HUDEP-2 (cell line): ENCODE results near the gene IMMP2L.
"Not testable (repeated sequence)": the region's sequence is repeated elsewhere in the genome, so short reads cannot be mapped to it uniquely, and the experiment has no call there.

ENCODE experiments used
- DNase-seq, 76 experiments: peaks; one replicate each; lab custom pipeline; 2025; ENCODE audit not compliant: unreplicated experiment in 76 of 76; lab: John Stamatoyannopoulos, UW

The IMMP2L gene

DNA sequence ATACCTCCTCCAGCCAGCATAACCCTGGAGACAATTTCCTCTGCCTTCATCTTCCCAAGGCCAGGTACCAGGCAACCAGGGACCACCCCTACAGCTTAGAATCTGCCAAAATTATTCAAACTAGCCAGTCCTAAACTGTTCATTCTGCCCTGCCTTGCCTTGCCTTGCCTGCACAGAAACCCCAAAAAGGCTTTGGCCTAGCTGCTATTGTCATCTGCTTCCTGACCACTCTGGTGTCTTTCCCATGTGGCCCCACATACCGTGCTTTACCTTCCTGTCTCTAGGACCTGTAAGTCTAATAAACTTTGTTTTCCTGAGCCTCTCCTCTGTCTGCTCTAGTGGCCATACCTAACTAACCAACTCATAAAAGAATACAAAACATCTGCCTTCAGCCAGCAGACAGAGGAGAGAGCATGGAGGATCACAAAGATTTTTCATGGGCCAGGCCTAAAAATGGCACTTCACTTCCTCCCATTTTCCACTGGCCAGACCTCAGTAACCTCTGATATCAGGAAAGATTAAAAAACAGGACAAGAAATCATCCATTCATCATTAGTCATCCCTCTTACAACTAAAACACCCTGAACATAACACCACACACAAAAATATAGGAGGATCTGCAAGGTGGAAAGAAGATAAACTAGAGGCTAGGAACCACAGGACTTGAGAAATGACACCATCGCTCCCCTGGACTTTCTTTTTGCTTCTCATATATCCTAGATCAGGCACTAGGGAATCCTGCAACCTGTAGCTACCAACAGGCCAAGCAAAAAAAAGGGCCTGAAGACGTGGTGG, 51.5 kb downstream of the IMMP2L start:
- no peak for DNase-seq

GRCh38 chr7:111510062-111510461, 52.2 kb downstream of the IMMP2L start:
- no peak for DNase-seq

- DNase-seq, result no peak
Measured at GRCh38 chr7:111509288-111509687, 53.0 kb downstream of the IMMP2L start.

- no peak for DNase-seq
Measured at GRCh38 chr7:111508387-111508786, 53.9 kb downstream of the IMMP2L start.

DNA sequence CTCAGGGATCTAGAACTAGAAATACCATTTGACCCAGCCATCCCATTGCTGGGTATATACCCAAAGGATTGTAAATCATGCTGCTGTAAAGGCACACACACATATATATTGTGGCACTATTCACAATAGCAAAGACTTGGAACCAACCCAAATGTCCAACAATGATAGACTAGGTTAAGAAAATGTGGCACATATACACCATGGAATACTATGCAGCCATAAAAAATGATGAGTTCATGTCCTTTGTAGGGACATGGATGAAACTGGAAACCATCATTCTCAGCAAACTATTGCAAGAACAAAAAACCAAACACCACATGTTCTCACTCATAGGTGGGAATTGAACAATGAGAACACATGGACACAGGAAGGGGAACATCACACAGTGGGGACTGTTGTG, 56.9 kb downstream of the IMMP2L start:
- not testable (repeated sequence) for DNase-seq

DNA sequence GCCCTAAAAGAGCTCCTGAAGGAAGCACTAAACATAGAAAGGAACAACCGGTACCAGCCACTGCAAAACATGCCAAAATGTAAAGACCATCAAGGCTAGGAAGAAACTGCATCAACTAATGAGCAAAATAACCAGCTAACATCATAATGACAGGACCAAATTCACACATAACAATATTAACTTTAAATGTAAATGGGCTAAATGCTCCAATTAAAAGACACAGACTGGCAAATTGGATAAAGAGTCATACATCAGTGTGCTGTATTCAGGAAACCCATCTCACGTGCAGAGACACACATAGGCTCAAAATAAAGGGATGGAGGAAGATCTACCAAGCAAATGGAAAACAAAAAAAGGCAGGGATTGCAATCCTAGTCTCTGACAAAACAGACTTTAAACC, 60.5 kb downstream of the IMMP2L start:
- DNase-seq, result not testable (repeated sequence)

- no peak for DNase-seq
Measured at GRCh38 chr7:111499027-111499426, 63.3 kb downstream of the IMMP2L start.

- DNase-seq, result no peak
Measured at GRCh38 chr7:111498391-111499007, 63.8 kb downstream of the IMMP2L start.

GRCh38 chr7:111495173-111495810, 67.0 kb downstream of the IMMP2L start:
- DNase-seq, result no peak

DNA sequence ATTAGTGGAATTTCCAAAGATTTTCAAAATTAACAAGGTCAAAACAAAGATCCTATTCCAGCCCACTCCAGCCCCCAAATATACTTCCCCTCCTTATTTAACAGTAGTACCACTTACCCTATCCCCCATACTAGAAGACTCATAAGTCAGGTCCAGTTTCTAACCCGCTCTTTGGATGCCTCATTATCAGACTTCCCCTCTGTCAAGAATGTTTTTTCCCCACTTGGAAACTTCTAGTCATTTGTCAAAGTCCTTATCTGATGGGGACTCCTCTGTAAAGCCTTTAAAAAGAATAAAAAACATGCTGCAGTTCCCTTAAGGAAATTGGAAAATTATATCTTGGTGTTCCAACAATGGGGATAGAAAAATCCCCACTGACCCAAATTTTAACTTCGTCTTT, 70.1 kb downstream of the IMMP2L start:
- DNase-seq, result peak in 1 of 76 experiments; percentile 5

- peak in 25 of 76 experiments; percentile 3 to 52 (median 22) for DNase-seq
Measured at GRCh38 chr7:111486472-111487142, 75.7 kb downstream of the IMMP2L start.

DNA sequence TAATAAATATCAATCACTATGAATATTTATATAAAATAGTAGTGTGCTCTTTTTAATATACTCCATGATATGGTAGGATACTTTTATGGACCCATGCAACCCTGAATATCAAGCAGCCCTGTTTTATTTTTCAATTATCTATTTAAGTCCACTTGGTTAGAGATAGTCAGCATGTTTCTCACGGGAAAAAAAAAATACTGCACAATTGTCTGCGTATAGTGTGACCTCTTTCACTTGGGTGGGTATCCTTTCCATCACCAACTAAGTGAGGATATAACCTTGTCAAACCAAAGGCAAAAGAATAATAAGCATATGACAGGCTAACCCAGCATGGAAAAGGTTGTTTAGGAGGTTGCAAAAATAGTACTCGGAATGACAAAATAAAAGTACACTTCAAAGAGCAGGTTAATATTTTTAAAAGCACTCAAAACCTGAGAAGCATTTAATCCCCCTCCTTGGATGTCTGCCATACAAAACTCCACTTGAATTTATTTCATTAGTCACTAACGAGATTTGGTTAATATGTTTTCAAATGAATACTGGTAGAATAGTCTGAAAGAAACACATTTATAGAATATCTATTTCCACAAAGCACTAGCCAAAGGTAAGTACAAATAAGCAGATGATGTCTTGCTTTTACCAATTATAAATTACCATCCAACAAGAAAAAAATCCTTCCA, 76.5 kb downstream of the IMMP2L start:
- DNase-seq, result no peak

GRCh38 chr7:111483078-111483477, 79.2 kb downstream of the IMMP2L start:
- DNase-seq, result no peak

DNA sequence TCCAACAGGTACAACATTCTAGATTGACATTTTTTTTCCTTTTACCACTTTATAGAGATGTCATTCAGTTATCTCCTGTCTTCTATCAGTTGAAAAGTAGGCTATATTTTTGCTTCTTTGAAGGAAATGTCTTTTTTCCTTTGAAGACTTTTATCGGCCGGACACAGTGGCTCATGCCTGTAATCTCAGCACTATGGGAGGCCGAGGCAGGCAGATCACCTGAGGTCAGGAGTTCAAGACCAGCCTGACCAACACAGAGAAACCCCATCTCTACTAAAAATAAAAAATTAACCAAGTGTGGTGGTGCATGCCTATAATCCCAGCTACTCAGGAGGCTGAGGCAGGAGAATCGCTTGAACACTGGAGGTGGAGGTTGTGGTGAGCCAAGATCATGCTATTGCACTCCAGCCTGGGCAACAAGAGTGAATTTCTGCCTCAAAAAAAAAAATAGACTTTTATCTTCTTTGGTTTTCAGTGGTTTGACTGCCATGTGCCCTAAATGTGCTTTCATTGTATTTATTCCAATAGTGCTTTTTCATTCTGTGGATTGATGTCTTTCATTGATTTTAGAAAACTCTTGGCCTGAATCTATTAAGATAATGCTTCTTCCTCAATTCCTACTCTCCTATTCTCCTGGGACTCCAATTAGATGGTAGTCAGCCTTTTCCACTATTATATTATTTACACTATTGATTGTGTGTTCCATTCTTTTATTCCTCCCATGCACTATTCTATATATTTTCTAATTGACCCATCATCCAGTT, 84.6 kb downstream of the IMMP2L start:
- DNase-seq, result no peak

GRCh38 chr7:111476586-111477293, 85.6 kb downstream of the IMMP2L start:
- DNase-seq, result no peak

- no peak for DNase-seq
Measured at GRCh38 chr7:111475959-111476358, 86.3 kb downstream of the IMMP2L start.

DNA sequence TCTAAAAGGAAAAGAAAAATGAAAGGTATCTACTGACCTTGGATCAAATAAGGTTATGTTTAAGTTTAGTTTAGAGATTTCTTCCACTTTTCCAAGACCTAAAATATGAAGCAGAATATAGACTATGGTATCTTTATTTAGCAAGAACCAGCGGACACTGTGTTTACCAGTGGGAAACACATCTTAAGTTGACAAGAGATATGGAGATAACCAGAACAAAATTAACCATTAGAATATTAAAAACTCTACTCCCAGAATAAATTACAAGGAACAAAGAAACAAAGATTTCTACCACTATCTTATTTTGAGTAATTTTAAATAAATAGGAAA, 86.9 kb downstream of the IMMP2L start:
- no peak for DNase-seq

- DNase-seq, result peak in 35 of 76 experiments; percentile 2 to 69 (median 33)
Measured at GRCh38 chr7:111474723-111475418, 87.4 kb downstream of the IMMP2L start.
